ENCODE results near the gene CPD. TPM values are rescaled to one million over a fixed set of nuclear protein-coding genes. Genes with fewer than 3 reads are reported as not detected.

Gene CPD
- total RNA-seq: 120 and 335 TPM in 2 replicates

GRCh38 chr17:30378825-30379302, at the start of gene CPD:
CPD (plus strand) TSS chr17:30378927; CDS start chr17:30378981, 54 bp downstream.

GRCh38 chr17:30333503-30334360, 45.0 kb upstream of the CPD start, which contains the start of gene TMIGD1:
TMIGD1 (minus strand) TSS chr17:30334057; CDS start chr17:30332133, 1,924 bp downstream.

GRCh38 chr17:30477083-30477773, 98.5 kb downstream of the CPD start, which contains the start of gene GOSR1:
GOSR1 (plus strand) TSS chr17:30477408; CDS start chr17:30477434, 26 bp downstream.

Other genes with a start within 250 kb of the CPD start
- gene SLC6A4, start 143.2 kb upstream of the CPD start, total RNA-seq: under 0.01 and 3.5 TPM in 2 replicates
- gene BLMH, start 87.0 kb upstream of the CPD start, total RNA-seq: 43.9 and 57.3 TPM in 2 replicates
- not detected in 2 replicates for gene TMIGD1, start 44.9 kb upstream of the CPD start, total RNA-seq
- 11.8 and 44.5 TPM in 2 replicates for gene GOSR1, start 98.5 kb downstream of the CPD start, total RNA-seq